ENCODE results near the gene PIEZO1. TPM values are rescaled to one million over a fixed set of nuclear protein-coding genes. Genes with fewer than 3 reads are reported as not detected.

The PIEZO1 gene
- total and polyA plus RNA-seq, 9 of the 15 experiments (the other 6 are each of a cell fraction or from before 2014, with no cell fraction given), result 3.6 to 432 (median 131) TPM

DNA sequence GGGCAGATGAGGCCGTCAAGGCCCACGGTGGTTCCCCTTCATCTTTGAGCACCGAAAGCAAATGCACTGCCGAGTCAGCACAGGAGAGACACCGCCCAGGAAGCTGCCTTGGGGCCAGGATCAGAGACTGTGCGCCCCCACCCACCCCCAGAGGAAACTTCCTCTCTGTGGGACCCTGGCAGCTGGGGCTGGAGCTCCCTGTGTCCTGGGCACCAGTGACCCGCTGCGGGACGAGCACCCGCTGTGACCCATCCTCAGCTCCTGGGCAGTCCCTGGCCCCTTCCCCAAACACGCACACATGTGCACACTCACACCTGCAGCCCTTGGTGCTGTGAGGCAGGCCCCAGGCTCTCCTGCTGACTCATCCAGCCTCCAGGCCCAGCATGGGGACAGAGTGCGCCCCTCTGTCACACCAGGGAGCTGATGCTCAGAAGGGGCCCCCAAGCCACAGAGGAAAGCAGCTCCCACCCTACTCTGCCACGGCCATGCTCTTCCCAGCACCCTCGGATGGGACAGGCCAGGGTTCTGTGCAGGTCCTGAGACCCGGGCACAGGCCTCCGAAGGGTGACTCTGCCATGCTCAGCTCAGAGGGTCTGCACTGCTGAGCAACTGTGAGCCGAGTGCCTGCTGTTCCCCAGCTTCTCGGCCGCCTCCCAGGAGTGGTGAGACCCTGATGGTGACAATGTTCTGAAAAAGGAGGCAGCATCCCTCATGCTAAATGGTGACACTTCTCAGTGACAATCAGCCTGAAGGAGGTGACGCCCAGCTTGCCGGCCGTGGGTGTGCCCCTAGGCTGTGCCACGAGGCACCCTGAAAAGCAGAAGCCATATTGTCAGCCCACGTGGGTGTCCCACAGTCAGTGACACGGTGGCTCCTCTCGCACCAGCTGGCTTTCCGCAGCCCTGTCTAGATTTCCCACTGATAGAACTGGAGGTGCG is 3.6 kb downstream of the PIEZO1 start (continued):
- TF ChIP-seq, protein P1, sequence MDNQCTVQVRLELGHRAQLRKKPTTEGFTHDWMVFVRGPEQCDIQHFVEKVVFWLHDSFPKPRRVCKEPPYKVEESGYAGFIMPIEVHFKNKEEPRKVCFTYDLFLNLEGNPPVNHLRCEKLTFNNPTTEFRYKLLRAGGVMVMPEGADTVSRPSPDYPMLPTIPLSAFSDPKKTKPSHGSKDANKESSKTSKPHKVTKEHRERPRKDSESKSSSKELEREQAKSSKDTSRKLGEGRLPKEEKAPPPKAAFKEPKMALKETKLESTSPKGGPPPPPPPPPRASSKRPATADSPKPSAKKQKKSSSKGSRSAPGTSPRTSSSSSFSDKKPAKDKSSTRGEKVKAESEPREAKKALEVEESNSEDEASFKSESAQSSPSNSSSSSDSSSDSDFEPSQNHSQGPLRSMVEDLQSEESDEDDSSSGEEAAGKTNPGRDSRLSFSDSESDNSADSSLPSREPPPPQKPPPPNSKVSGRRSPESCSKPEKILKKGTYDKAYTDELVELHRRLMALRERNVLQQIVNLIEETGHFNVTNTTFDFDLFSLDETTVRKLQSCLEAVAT (IDR thresholded peaks at IDR 0.05), result 0 out of 4 replicates have a peak, but pooled peaks of 1 of the 2 experiments have one; percentile 11
- TF ChIP-seq, protein P2, sequence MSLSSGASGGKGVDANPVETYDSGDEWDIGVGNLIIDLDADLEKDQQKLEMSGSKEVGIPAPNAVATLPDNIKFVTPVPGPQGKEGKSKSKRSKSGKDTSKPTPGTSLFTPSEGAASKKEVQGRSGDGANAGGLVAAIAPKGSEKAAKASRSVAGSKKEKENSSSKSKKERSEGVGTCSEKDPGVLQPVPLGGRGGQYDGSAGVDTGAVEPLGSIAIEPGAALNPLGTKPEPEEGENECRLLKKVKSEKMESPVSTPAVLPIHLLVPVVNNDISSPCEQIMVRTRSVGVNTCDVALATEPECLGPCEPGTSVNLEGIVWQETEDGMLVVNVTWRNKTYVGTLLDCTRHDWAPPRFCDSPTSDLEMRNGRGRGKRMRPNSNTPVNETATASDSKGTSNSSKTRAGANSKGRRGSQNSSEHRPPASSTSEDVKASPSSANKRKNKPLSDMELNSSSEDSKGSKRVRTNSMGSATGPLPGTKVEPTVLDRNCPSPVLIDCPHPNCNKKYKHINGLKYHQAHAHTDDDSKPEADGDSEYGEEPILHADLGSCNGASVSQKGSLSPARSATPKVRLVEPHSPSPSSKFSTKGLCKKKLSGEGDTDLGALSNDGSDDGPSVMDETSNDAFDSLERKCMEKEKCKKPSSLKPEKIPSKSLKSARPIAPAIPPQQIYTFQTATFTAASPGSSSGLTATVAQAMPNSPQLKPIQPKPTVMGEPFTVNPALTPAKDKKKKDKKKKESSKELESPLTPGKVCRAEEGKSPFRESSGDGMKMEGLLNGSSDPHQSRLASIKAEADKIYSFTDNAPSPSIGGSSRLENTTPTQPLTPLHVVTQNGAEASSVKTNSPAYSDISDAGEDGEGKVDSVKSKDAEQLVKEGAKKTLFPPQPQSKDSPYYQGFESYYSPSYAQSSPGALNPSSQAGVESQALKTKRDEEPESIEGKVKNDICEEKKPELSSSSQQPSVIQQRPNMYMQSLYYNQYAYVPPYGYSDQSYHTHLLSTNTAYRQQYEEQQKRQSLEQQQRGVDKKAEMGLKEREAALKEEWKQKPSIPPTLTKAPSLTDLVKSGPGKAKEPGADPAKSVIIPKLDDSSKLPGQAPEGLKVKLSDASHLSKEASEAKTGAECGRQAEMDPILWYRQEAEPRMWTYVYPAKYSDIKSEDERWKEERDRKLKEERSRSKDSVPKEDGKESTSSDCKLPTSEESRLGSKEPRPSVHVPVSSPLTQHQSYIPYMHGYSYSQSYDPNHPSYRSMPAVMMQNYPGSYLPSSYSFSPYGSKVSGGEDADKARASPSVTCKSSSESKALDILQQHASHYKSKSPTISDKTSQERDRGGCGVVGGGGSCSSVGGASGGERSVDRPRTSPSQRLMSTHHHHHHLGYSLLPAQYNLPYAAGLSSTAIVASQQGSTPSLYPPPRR (CRISPR knock-in tag; IDR thresholded peaks at IDR 0.05; ENCODE audit: borderline replicate concordance), result no peak
- TF ChIP-seq, protein P3, sequence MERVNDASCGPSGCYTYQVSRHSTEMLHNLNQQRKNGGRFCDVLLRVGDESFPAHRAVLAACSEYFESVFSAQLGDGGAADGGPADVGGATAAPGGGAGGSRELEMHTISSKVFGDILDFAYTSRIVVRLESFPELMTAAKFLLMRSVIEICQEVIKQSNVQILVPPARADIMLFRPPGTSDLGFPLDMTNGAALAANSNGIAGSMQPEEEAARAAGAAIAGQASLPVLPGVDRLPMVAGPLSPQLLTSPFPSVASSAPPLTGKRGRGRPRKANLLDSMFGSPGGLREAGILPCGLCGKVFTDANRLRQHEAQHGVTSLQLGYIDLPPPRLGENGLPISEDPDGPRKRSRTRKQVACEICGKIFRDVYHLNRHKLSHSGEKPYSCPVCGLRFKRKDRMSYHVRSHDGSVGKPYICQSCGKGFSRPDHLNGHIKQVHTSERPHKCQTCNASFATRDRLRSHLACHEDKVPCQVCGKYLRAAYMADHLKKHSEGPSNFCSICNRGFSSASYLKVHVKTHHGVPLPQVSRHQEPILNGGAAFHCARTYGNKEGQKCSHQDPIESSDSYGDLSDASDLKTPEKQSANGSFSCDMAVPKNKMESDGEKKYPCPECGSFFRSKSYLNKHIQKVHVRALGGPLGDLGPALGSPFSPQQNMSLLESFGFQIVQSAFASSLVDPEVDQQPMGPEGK (CRISPR knock-in tag; IDR thresholded peaks at IDR 0.05; ENCODE audit: borderline replicate concordance), result no peak
- TF ChIP-seq CREBBP (IDR thresholded peaks at IDR 0.05; ENCODE audit: low read depth, low read length) (no peak), PHB (CRISPR knock-in tag; IDR thresholded peaks at IDR 0.05) (no peak), NFYB (IDR thresholded peaks at IDR 0.05; ENCODE audit: extremely low read depth, insufficient read length) (no peak), ZNF311 (CRISPR knock-in tag; IDR thresholded peaks at IDR 0.05) (peak; percentile 51; the same call in 1 of the 2 replicates), GATAD2A (IDR thresholded peaks at IDR 0.05) (0 out of 2 replicates have a peak, but pooled peaks have one; percentile 73), ZNF23 (CRISPR knock-in tag; IDR thresholded peaks at IDR 0.05) (no peak), PTBP1 (IDR thresholded peaks at IDR 0.05; ENCODE audit: low read depth, low read length) (no peak), XRCC3 (IDR thresholded peaks at IDR 0.05) (no peak), C11orf30 (IDR thresholded peaks at IDR 0.05; ENCODE audit: low read depth) (peak; percentile 96), U2AF2 (optimal IDR thresholded peaks at IDR 0.05; ENCODE audit: low read depth, low read length) (no peak), CAMTA2 (CRISPR knock-in tag; conservative IDR thresholded peaks at IDR 0.05) (no peak), KAT2B (IDR thresholded peaks at IDR 0.05; ENCODE audit: low read depth, low read length) (no peak)
- TF ChIP-seq, protein P4, sequence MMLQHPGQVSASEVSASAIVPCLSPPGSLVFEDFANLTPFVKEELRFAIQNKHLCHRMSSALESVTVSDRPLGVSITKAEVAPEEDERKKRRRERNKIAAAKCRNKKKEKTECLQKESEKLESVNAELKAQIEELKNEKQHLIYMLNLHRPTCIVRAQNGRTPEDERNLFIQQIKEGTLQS (IDR thresholded peaks at IDR 0.05), result peak; percentile 90
- TF ChIP-seq, protein P4 (CRISPR knock-in tag; conservative IDR thresholded peaks at IDR 0.05), result no peak
